ENCODE results near the gene AMFR.

The AMFR gene

DNA sequence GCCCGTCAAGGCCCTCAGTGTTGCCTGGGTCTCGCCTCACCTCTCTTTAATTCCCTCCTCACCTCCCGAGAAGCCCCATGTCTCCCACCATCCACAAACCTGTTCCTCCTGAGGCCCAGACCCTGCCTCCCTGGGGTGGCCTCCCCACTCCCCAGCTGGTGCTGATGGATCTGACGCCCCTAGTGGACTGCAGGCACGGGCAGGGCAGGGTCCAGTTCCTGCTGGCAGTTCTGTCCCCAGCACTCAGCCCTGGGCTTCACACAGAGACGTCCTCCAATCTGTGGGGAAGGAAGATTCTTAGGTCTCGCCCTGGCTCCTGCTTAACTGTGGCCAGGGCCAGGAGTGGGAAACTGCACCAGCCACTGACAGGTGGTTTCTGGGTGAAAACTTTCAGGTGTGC lies 108.8 kb downstream of the AMFR start:
- H3K79me2 ChIP-seq (ENCODE audit: control insufficient read depth, insufficient read depth, low read length, poor library complexity): no peaks in the 10 kb centered on the region
- no peak for DNase-seq
- H2BK12ac ChIP-seq (ENCODE audit: low read length): no peak overlapping the region
- H4K8ac ChIP-seq (ENCODE audit: low read depth, low read length): no peak overlapping the region
- no peak overlapping the region for H3K4ac ChIP-seq (ENCODE audit: low read depth, low read length)
- H4K91ac ChIP-seq (ENCODE audit: low read depth, low read length): no peak overlapping the region
- no peak overlapping the region for H3K23ac ChIP-seq (ENCODE audit: low read length)
- H2BK5ac ChIP-seq (ENCODE audit: low read depth, low read length, poor library complexity): no peak overlapping the region
- no peaks in the 10 kb centered on the region for H3K79me1 ChIP-seq (ENCODE audit: low read length)
- H3K36me3 ChIP-seq (ENCODE audit: control insufficient read depth in 1 of 2, insufficient read depth in 2 of 2, low read length in 2 of 2): no peaks in the 10 kb centered on the region
- no peak overlapping the region for H3K9ac ChIP-seq (ENCODE audit: low read length)
- H2BK120ac ChIP-seq (ENCODE audit: insufficient read depth, low read length, poor library complexity): no peak overlapping the region
- no peaks in the 10 kb centered on the region for H3K27me3 ChIP-seq (ENCODE audit: insufficient read depth, low read length)
- no peak overlapping the region for H3K4me3 ChIP-seq (ENCODE audit: low read depth, low read length)
- H2AFZ ChIP-seq (ENCODE audit: insufficient read depth, low read length, poor library complexity): no peak overlapping the region
- H2AK5ac ChIP-seq (ENCODE audit: low read length): no peak overlapping the region
- no peak overlapping the region for H4K12ac ChIP-seq (ENCODE audit: low read depth, low read length)
- H3K14ac ChIP-seq (ENCODE audit: low read length): no peak overlapping the region
- no peak overlapping the region for H3K4me2 ChIP-seq (ENCODE audit: low read length)
- H3K9me3 ChIP-seq (ENCODE audit: insufficient read depth, low read depth, low read length): no peaks in the 10 kb centered on the region
- no peak overlapping the region for H3K18ac ChIP-seq (ENCODE audit: low read length)
- peaks cover 0 to 3% of the 10 kb centered on the region in 2 experiments for H3K4me1 ChIP-seq (ENCODE audit: control insufficient read depth in 1 of 2, insufficient read depth in 2 of 2, low read length in 2 of 2)
- WGBS (ENCODE audit: extremely low coverage, insufficient coverage, insufficient read length): no CpG with 5 or more reads among the region's 7 CpGs
- no peak overlapping the region for H3K27ac ChIP-seq (ENCODE audit: low read depth, low read length)

GRCh38 chr16:56315955-56316354 lies 109.4 kb downstream of the AMFR start:
- Histone ChIP-seq H2BK12ac (ENCODE audit: low read length) (no peak overlapping the region), H3K27me3 (ENCODE audit: insufficient read depth, low read length) (no peaks in the 10 kb centered on the region)
- WGBS (ENCODE audit: extremely low coverage, insufficient coverage, insufficient read length): no CpG with 5 or more reads among the region's 7 CpGs

DNA sequence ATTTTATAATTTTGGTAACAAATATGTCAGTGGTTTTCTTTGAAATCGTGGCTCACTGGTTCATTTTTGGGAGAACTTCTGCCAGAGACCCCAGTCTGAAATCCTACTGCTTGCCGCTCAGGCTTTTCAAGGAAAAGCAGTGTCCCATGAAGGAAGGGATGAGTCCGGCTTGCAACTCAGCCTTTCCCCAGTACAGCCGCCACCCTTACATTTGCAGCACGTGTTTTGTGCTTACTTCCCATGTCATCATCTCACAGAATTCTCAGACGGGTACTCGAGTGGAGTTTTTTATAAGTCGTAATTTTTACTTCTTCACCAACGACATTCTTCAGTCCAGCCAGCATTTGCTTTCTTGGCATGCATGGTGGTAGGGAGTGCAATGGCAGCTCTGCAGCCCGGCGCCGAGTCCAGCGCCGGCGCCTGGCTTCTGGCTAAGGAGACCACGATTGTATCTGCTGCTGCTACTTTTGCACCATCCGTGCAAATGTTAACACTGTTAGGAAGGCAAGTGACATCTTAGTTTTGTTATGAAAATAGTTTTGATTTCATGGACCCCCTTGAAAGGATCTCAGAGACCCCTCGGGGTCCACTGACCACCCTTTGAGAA lies 111.0 kb downstream of the AMFR start:
- no peaks in the 10 kb centered on the region for H3K79me2 ChIP-seq (ENCODE audit: control insufficient read depth, insufficient read depth, low read length, poor library complexity)
- no peak overlapping the region for H3K4me2 ChIP-seq (ENCODE audit: low read length)
- H3K27ac ChIP-seq (ENCODE audit: low read depth, low read length): no peak overlapping the region
- no peak overlapping the region for H2BK5ac ChIP-seq (ENCODE audit: low read depth, low read length, poor library complexity)
- peaks cover 0 to 3% of the 10 kb centered on the region in 2 experiments for H3K4me1 ChIP-seq (ENCODE audit: control insufficient read depth in 1 of 2, insufficient read depth in 2 of 2, low read length in 2 of 2)
- no peak overlapping the region for H3K4me3 ChIP-seq (ENCODE audit: low read depth, low read length)
- no peaks in the 10 kb centered on the region for H3K79me1 ChIP-seq (ENCODE audit: low read length)
- no CpG with 5 or more reads among the region's 18 CpGs for WGBS (ENCODE audit: extremely low coverage, insufficient coverage, insufficient read length)
- no peaks in the 10 kb centered on the region for H3K9me3 ChIP-seq (ENCODE audit: insufficient read depth, low read depth, low read length)
- H3K18ac ChIP-seq (ENCODE audit: low read length): no peak overlapping the region
- no peak overlapping the region for H3K14ac ChIP-seq (ENCODE audit: low read length)
- no peak overlapping the region for H3K4ac ChIP-seq (ENCODE audit: low read depth, low read length)
- H2BK12ac ChIP-seq (ENCODE audit: low read length): no peak overlapping the region
- no peak overlapping the region for H3K23ac ChIP-seq (ENCODE audit: low read length)
- H4K12ac ChIP-seq (ENCODE audit: low read depth, low read length): no peak overlapping the region
- H4K91ac ChIP-seq (ENCODE audit: low read depth, low read length): no peak overlapping the region
- H3K9ac ChIP-seq (ENCODE audit: low read length): no peak overlapping the region
- DNase-seq: peak in 1 of 2 donors; percentile 58
- H4K8ac ChIP-seq (ENCODE audit: low read depth, low read length): no peak overlapping the region
- H2BK120ac ChIP-seq (ENCODE audit: insufficient read depth, low read length, poor library complexity): no peak overlapping the region
- no peaks in the 10 kb centered on the region for H3K36me3 ChIP-seq (ENCODE audit: control insufficient read depth in 1 of 2, insufficient read depth in 2 of 2, low read length in 2 of 2)
- no peaks in the 10 kb centered on the region for H3K27me3 ChIP-seq (ENCODE audit: insufficient read depth, low read length)
- no peak overlapping the region for H2AFZ ChIP-seq (ENCODE audit: insufficient read depth, low read length, poor library complexity)
- no peak overlapping the region for H2AK5ac ChIP-seq (ENCODE audit: low read length)

More at GRCh38 chr16:56315955-56316354, 109.4 kb downstream of the AMFR start:
- Histone ChIP-seq H3K4me1 (ENCODE audit: control insufficient read depth in 1 of 2, insufficient read depth in 2 of 2, low read length in 2 of 2) (peaks cover 0 to 3% of the 10 kb centered on the region in 2 experiments), H2AK5ac (ENCODE audit: low read length) (no peak overlapping the region), H3K4me2 (ENCODE audit: low read length) (no peak overlapping the region), H3K4ac (ENCODE audit: low read depth, low read length) (no peak overlapping the region), H3K4me3 (ENCODE audit: low read depth, low read length) (no peak overlapping the region), H3K14ac (ENCODE audit: low read length) (no peak overlapping the region), H3K23ac (ENCODE audit: low read length) (no peak overlapping the region), H2AFZ (ENCODE audit: insufficient read depth, low read length, poor library complexity) (no peak overlapping the region), H3K27ac (ENCODE audit: low read depth, low read length) (no peak overlapping the region), H3K79me1 (ENCODE audit: low read length) (no peaks in the 10 kb centered on the region), H2BK120ac (ENCODE audit: insufficient read depth, low read length, poor library complexity) (no peak overlapping the region), H3K9ac (ENCODE audit: low read length) (no peak overlapping the region), H3K9me3 (ENCODE audit: insufficient read depth, low read depth, low read length) (no peaks in the 10 kb centered on the region), H4K91ac (ENCODE audit: low read depth, low read length) (no peak overlapping the region), H3K36me3 (ENCODE audit: control insufficient read depth in 1 of 2, insufficient read depth in 2 of 2, low read length in 2 of 2) (no peaks in the 10 kb centered on the region), H4K8ac (ENCODE audit: low read depth, low read length) (no peak overlapping the region), H4K12ac (ENCODE audit: low read depth, low read length) (no peak overlapping the region), H3K79me2 (ENCODE audit: control insufficient read depth, insufficient read depth, low read length, poor library complexity) (no peaks in the 10 kb centered on the region), H3K18ac (ENCODE audit: low read length) (no peak overlapping the region), H2BK5ac (ENCODE audit: low read depth, low read length, poor library complexity) (no peak overlapping the region)
- DNase-seq: no peak

DNA sequence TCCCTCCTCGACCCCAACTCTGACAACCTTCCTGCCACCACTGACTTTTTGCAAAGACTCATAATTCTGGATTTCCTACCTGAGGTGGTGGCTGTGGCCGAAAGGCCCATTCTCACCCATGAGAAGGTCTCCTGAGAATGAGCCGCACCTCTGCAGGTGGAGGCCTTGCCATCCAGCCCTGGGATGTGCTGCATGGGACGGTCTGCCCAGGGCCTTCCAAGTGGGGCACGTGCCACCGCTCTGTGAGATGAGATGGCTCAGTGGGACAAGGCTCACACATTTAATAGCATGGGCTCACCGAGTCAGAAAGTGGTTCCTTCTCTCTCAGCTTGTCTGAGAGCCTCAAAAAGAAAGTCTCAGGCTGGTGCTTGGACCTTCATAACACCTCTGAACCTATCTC lies 112.8 kb downstream of the AMFR start:
- Histone ChIP-seq H2BK5ac (ENCODE audit: low read depth, low read length, poor library complexity) (no peak overlapping the region), H3K4me1 (ENCODE audit: control insufficient read depth in 1 of 2, insufficient read depth in 2 of 2, low read length in 2 of 2) (no peaks in the 10 kb centered on the region), H3K27ac (ENCODE audit: low read depth, low read length) (no peak overlapping the region), H3K14ac (ENCODE audit: low read length) (no peak overlapping the region), H3K4me2 (ENCODE audit: low read length) (no peak overlapping the region), H3K9ac (ENCODE audit: low read length) (no peak overlapping the region), H4K8ac (ENCODE audit: low read depth, low read length) (no peak overlapping the region), H2BK120ac (ENCODE audit: insufficient read depth, low read length, poor library complexity) (no peak overlapping the region), H3K9me3 (ENCODE audit: insufficient read depth, low read depth, low read length) (no peaks in the 10 kb centered on the region), H3K18ac (ENCODE audit: low read length) (no peak overlapping the region), H2AK5ac (ENCODE audit: low read length) (no peak overlapping the region), H3K23ac (ENCODE audit: low read length) (no peak overlapping the region), H4K91ac (ENCODE audit: low read depth, low read length) (no peak overlapping the region), H3K79me2 (ENCODE audit: control insufficient read depth, insufficient read depth, low read length, poor library complexity) (no peaks in the 10 kb centered on the region), H3K79me1 (ENCODE audit: low read length) (no peaks in the 10 kb centered on the region), H4K12ac (ENCODE audit: low read depth, low read length) (no peak overlapping the region), H3K36me3 (ENCODE audit: control insufficient read depth in 1 of 2, insufficient read depth in 2 of 2, low read length in 2 of 2) (no peaks in the 10 kb centered on the region), H3K4me3 (ENCODE audit: low read depth, low read length) (no peak overlapping the region), H2BK12ac (ENCODE audit: low read length) (no peak overlapping the region), H3K27me3 (ENCODE audit: insufficient read depth, low read length) (no peaks in the 10 kb centered on the region), H2AFZ (ENCODE audit: insufficient read depth, low read length, poor library complexity) (no peak overlapping the region), H3K4ac (ENCODE audit: low read depth, low read length) (no peak overlapping the region)
- no CpG with 5 or more reads among the region's 7 CpGs for WGBS (ENCODE audit: extremely low coverage, insufficient coverage, insufficient read length)
- no peak for DNase-seq
